IMR-90 (cell line): ENCODE data around the gene GPR176. TPM values are rescaled to one million over a fixed set of nuclear protein-coding genes. Genes with fewer than 3 reads are reported as not detected.

Experiments used
- ATAC-seq: fragments of 200-7000 bp; cut with Tn5 transposase; 2 replicates; pipeline ENCODE4 v1.9.1; 2020; ENCODE audit warnings: low read depth, mild to moderate bottlenecking, moderate library complexity
- BruUV-seq: library from RNA; stranded (reverse); fragments of 400-500 nt; replicated peaks from 2 replicates; lab custom pipeline; 2021; lab: Mats Ljungman, UMichigan
- CTCF ChIA-PET: fragments of 300-600 bp; formaldehyde crosslinking; extraction: SDS; loops from one replicate; lab custom pipeline; 2021; ENCODE audit warnings: antibody characterized with exemption; lab: Yijun Ruan, JAX
- POLR2A ChIA-PET: fragments of 300-600 bp; sonication (Branson Sonifier 250); formaldehyde crosslinking; loops from one replicate; lab custom pipeline; 2022; ENCODE audit warnings: antibody characterized with exemption; ENCODE audit not compliant: unreplicated experiment; lab: Charles Lee
- DNase-seq: peaks from one replicate; pipeline ENCODE4 v3.0.0; 2013
- H2AFZ ChIP-seq: replicated peaks from 2 replicates; pipeline ENCODE3; 2013; ENCODE audit warnings: low read length, mild to moderate bottlenecking; ENCODE audit not compliant: poor library complexity
- H2AK5ac ChIP-seq: 2 replicates; pipeline ENCODE4 v1.6.1; 2013; ENCODE audit warnings: low read depth, low read length, inconsistent platforms
- H2AK9ac ChIP-seq: replicated peaks from 2 replicates; pipeline ENCODE3; 2013; ENCODE audit warnings: mild to moderate bottlenecking, low read depth, low read length, moderate library complexity; ENCODE audit not compliant: poor library complexity
- H2BK120ac ChIP-seq: 2 replicates; pipeline ENCODE4 v1.6.1; 2013; ENCODE audit warnings: low read depth, low read length, inconsistent platforms
- H2BK15ac ChIP-seq: 3 replicates; pipeline ENCODE4 v1.6.1; 2013; ENCODE audit warnings: low read depth, low read length, inconsistent platforms
- H2BK20ac ChIP-seq: 2 replicates; pipeline ENCODE4 v1.6.1; 2013; ENCODE audit warnings: low read depth, mild to moderate bottlenecking, inconsistent platforms, low read length, moderate library complexity
- H2BK5ac ChIP-seq: 2 replicates; pipeline ENCODE4 v1.6.1; 2013; ENCODE audit warnings: mild to moderate bottlenecking, low read depth, low read length, inconsistent platforms; ENCODE audit not compliant: poor library complexity, severe bottlenecking
- H3K14ac ChIP-seq: replicated peaks from 2 replicates; pipeline ENCODE4 v1.6.1; 2013; ENCODE audit warnings: low read depth, low read length, inconsistent platforms
- H3K18ac ChIP-seq: 2 replicates; pipeline ENCODE4 v1.6.1; 2013; ENCODE audit warnings: low read depth, low read length, control low read depth
- H3K23ac ChIP-seq: 2 replicates; pipeline ENCODE4 v1.6.1; 2013; ENCODE audit warnings: low read depth, low read length, inconsistent platforms
- H3K27ac ChIP-seq: 2 replicates; pipeline ENCODE4 v1.5.1; 2013; ENCODE audit warnings: mild to moderate bottlenecking, control low read depth, low read length; ENCODE audit not compliant: insufficient read depth
- H3K27me3 ChIP-seq: 2 replicates; pipeline ENCODE4 v1.6.1; 2013; ENCODE audit warnings: low read length; ENCODE audit not compliant: control insufficient read depth, insufficient read depth
- H3K36me3 ChIP-seq: 2 replicates; pipeline ENCODE4 v1.6.1; 2013; ENCODE audit warnings: low read length, mixed read lengths; ENCODE audit not compliant: control insufficient read depth, insufficient read depth
- H3K4ac ChIP-seq: 2 replicates; pipeline ENCODE4 v1.6.1; 2013; ENCODE audit warnings: low read depth, low read length, inconsistent platforms
- H3K4me1 ChIP-seq: 2 replicates; pipeline ENCODE4 v1.6.1; 2013; ENCODE audit warnings: low read length, mixed read lengths; ENCODE audit not compliant: control insufficient read depth, insufficient read depth
- H3K4me2 ChIP-seq: 2 replicates; pipeline ENCODE4 v1.6.1; 2013; ENCODE audit warnings: low read depth, mild to moderate bottlenecking, control low read depth, low read length, moderate library complexity
- H3K4me3 ChIP-seq: 2 replicates; pipeline ENCODE4 v1.5.1; 2013; ENCODE audit warnings: low read depth, mild to moderate bottlenecking, control low read depth, low read length, moderate library complexity; ENCODE audit not compliant: insufficient read depth
- H3K56ac ChIP-seq: 2 replicates; pipeline ENCODE4 v1.6.1; 2013; ENCODE audit warnings: low read length, inconsistent platforms; ENCODE audit not compliant: insufficient read depth; ENCODE audit errors: extremely low read depth
- H3K79me1 ChIP-seq, 2 experiments: 2 replicates each; pipeline ENCODE4 v1.6.1; 2013; ENCODE audit warnings: low read length in 2 of 2, inconsistent platforms in 1 of 2, low read depth in 1 of 2
- H3K9ac ChIP-seq: 2 replicates; pipeline ENCODE4 v1.6.1; 2013; ENCODE audit warnings: low read depth, low read length, control low read depth
- H3K9me1 ChIP-seq: 2 replicates; pipeline ENCODE4 v1.6.1; 2013; ENCODE audit warnings: low read length, inconsistent platforms; ENCODE audit not compliant: insufficient read depth
- H3K9me3 ChIP-seq: 2 replicates; pipeline ENCODE4 v1.6.1; 2013; ENCODE audit warnings: low read length; ENCODE audit not compliant: control insufficient read depth, insufficient read depth
- H4K20me1 ChIP-seq: 2 replicates; pipeline ENCODE4 v1.6.1; 2013; ENCODE audit warnings: low read length, inconsistent platforms; ENCODE audit not compliant: insufficient read depth
- H4K5ac ChIP-seq: 2 replicates; pipeline ENCODE4 v1.6.1; 2013; ENCODE audit warnings: mild to moderate bottlenecking, low read depth, low read length, control low read depth
- H4K8ac ChIP-seq, 2 experiments: 2 replicates each; pipeline ENCODE4 v1.6.1; 2013; ENCODE audit warnings: low read depth in 2 of 2, low read length in 2 of 2, control low read depth in 1 of 2, inconsistent platforms in 1 of 2
- H4K91ac ChIP-seq: 2 replicates; pipeline ENCODE4 v1.6.1; 2013; ENCODE audit warnings: low read depth, low read length, inconsistent platforms; ENCODE audit not compliant: insufficient read depth
- CHD1 ChIP-seq: IDR thresholded peaks from 2 replicates; pipeline ENCODE4 v1.6.1; 2012; ENCODE audit warnings: low read depth, low read length, improper control_type of control experiment
- ELK1 ChIP-seq: fragments of 150-350 bp; IDR thresholded peaks from 2 replicates; pipeline ENCODE4 v1.6.1; 2016; ENCODE audit warnings: low read depth, mild to moderate bottlenecking, low read length, moderate library complexity, borderline replicate concordance
- MAFK ChIP-seq: IDR thresholded peaks from 2 replicates; pipeline ENCODE4 v1.6.1; 2012; ENCODE audit warnings: low read depth, low read length, improper control_type of control experiment
- MXI1 ChIP-seq: IDR thresholded peaks from 2 replicates; pipeline ENCODE4 v1.6.1; 2012; ENCODE audit warnings: low read depth, mild to moderate bottlenecking, low read length, moderate library complexity, borderline replicate concordance
- POLR2A ChIP-seq: IDR thresholded peaks from 2 replicates; pipeline ENCODE4 v1.6.1; 2012; ENCODE audit warnings: mild to moderate bottlenecking, low read depth, low read length
- RAD21 ChIP-seq: IDR thresholded peaks from 2 replicates; pipeline ENCODE4 v1.6.1; 2012; ENCODE audit warnings: low read length, improper control_type of control experiment
- RFX5 ChIP-seq: IDR thresholded peaks from 2 replicates; pipeline ENCODE4 v1.8.0; 2012; ENCODE audit warnings: low read depth, mild to moderate bottlenecking, low read length, moderate library complexity
- SMC3 ChIP-seq: fragments of 150-350 bp; IDR thresholded peaks from 2 replicates; pipeline ENCODE4 v1.6.1; 2016; ENCODE audit warnings: low read depth, mild to moderate bottlenecking, antibody characterized with exemption, low read length, moderate library complexity
- USF2 ChIP-seq: fragments of 150-350 bp; IDR thresholded peaks from 2 replicates; pipeline ENCODE4 v1.6.1; 2017; ENCODE audit warnings: mild to moderate bottlenecking, antibody characterized with exemption, low read length, low read depth
- WGBS, 2 experiments: methylation state at CpG; one replicate each; pipeline versions ENCODE4 v1.1.5 to v1.1.7; 2013; ENCODE audit warnings: missing lambda C conversion rate in 2 of 2; ENCODE audit not compliant: insufficient read length in 1 of 2; ENCODE audit errors: extremely low coverage in 2 of 2; 5-methylcytosine and 5-hydroxymethylcytosine counted together
- dilution Hi-C: fragments of 300-500 bp; cut with HindIII; formaldehyde crosslinking; loops from one replicate; pipeline ENCODE4 v1.14.3; 2018; ENCODE audit warnings: low sequenced_read_pairs; ENCODE audit not compliant: unreplicated experiment
- in situ Hi-C: fragments of 300-500 bp; cut with MboI; formaldehyde crosslinking; loops from 3 replicates; pipeline ENCODE4 v1.14.3; 2019; ENCODE audit warnings: low sequenced_read_pairs, inconsistent platforms, mixed read lengths
- intact Hi-C: fragments of 100-400 bp; cut with micrococcal nuclease; formaldehyde crosslinking; loops from 2 replicates; pipeline ENCODE4 v1.10.0; 2022
- polyA plus RNA-seq, 3 experiments: library from polyadenylated mRNA; depleted of rRNA; stranded (reverse); fragments of >200 nt; gene quantifications; 2 replicates each; pipeline ENCODE4 v1.2.3, GENCODE V29; 2012; ENCODE audit warnings: low replicate concordance in 1 of 3
- total RNA-seq: library from RNA; depleted of rRNA; stranded (reverse); fragments of >200 nt; gene quantifications from 2 replicates; pipeline ENCODE4 v1.2.3, GENCODE V29; 2012
- TF ChIP-seq, protein P1 (sequence below): conservative IDR thresholded peaks from 2 replicates; pipeline ENCODE4 v1.5.1; 2012; ENCODE audit warnings: mild to moderate bottlenecking, low read depth, low read length, improper control_type of control experiment

GPR176 gene
- total and polyA plus RNA-seq, 2 of the 4 experiments (the other 2 are of a cell fraction), result 114 to 246 TPM

DNA sequence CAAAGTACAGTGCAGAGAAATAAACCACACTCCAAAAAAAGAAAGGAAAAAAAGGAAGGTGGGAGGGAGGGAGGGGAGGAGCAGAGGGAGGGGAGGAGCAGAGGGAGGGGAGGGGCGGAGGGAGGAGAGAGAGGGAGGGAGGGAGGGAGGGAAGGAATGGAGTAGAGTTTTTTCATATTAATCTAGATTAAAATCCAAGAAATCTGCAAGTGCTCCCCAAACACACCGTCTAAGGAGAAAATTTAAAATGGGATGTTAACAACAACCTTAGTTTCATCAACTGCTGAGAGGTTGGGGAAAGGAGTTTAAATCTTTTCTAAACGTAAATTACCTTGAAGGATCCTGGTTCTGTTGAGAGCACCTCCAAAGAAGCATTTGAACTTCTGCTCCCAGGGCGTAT lies 144.0 kb downstream of the GPR176 start:
- no peak overlapping the region for H3K4me3 ChIP-seq
- no peak overlapping the region for H2BK20ac ChIP-seq
- no peak overlapping the region for H3K4ac ChIP-seq
- H4K5ac ChIP-seq, result no peak overlapping the region
- H2BK15ac ChIP-seq, result no peak overlapping the region
- intact Hi-C loops (no loop called here), dilution Hi-C loops (no loop called here), in situ Hi-C loops (no loop called here)
- no peak overlapping the region for H2BK120ac ChIP-seq
- H2AK9ac ChIP-seq, result no peak overlapping the region
- no peak overlapping the region for H2AFZ ChIP-seq
- CTCF ChIA-PET, result no interaction called here
- no peaks in the 10 kb centered on the region for H3K36me3 ChIP-seq
- WGBS, 2 experiments, result no CpG with 5 or more reads among the region's 4 CpGs
- no peak overlapping the region for H3K18ac ChIP-seq
- TF ChIP-seq USF2 (no peak), CHD1 (no peak), RAD21 (no peak), MAFK (no peak), MXI1 (no peak), POLR2A (no peak), RFX5 (no peak), SMC3 (no peak), ELK1 (no peak)
- TF ChIP-seq, protein P1, sequence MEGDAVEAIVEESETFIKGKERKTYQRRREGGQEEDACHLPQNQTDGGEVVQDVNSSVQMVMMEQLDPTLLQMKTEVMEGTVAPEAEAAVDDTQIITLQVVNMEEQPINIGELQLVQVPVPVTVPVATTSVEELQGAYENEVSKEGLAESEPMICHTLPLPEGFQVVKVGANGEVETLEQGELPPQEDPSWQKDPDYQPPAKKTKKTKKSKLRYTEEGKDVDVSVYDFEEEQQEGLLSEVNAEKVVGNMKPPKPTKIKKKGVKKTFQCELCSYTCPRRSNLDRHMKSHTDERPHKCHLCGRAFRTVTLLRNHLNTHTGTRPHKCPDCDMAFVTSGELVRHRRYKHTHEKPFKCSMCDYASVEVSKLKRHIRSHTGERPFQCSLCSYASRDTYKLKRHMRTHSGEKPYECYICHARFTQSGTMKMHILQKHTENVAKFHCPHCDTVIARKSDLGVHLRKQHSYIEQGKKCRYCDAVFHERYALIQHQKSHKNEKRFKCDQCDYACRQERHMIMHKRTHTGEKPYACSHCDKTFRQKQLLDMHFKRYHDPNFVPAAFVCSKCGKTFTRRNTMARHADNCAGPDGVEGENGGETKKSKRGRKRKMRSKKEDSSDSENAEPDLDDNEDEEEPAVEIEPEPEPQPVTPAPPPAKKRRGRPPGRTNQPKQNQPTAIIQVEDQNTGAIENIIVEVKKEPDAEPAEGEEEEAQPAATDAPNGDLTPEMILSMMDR, result no peak
- H3K9ac ChIP-seq, result no peak overlapping the region
- no peaks in the 10 kb centered on the region for H4K20me1 ChIP-seq
- no peak for DNase-seq
- no peak overlapping the region for H2AK5ac ChIP-seq
- no peak overlapping the region for H4K91ac ChIP-seq
- H3K9me3 ChIP-seq, result no peaks in the 10 kb centered on the region
- no peaks in the 10 kb centered on the region for H3K27me3 ChIP-seq
- H2BK5ac ChIP-seq, result no peak overlapping the region
- ATAC-seq, result no peak
- BruUV-seq, result no TSS peak
- no peak overlapping the region for H3K23ac ChIP-seq
- POLR2A ChIA-PET, result no interaction called here
- H3K79me1 ChIP-seq, result no peaks in the 10 kb centered on the region
- no peak overlapping the region for H3K14ac ChIP-seq
- H3K9me1 ChIP-seq, result no peaks in the 10 kb centered on the region; the same call in none of the 2 replicates
- H3K56ac ChIP-seq, result no peak overlapping the region
- no peak overlapping the region for H3K4me2 ChIP-seq
- no peak overlapping the region for H3K27ac ChIP-seq
- H3K4me1 ChIP-seq, result peaks cover 10% of the 10 kb centered on the region
- H4K8ac ChIP-seq, result no peak overlapping the region
